HUES64 (cell line): ENCODE measurements around the gene ARID3A.

ENCODE experiments used
- H3K27ac ChIP-seq: 2 replicates; pipeline ENCODE4 v1.7.0; 2013; ENCODE audit warnings: low read depth, low read length, inconsistent platforms
- H3K27me3 ChIP-seq: 2 replicates; pipeline ENCODE4 v1.6.1; 2013; ENCODE audit warnings: mild to moderate bottlenecking, low read length; ENCODE audit not compliant: insufficient read depth
- H3K36me3 ChIP-seq: 2 replicates; pipeline ENCODE4 v1.6.1; 2013; ENCODE audit warnings: mild to moderate bottlenecking, low read length; ENCODE audit not compliant: insufficient read depth
- H3K4me1 ChIP-seq: 2 replicates; pipeline ENCODE4 v1.6.1; 2013; ENCODE audit warnings: mild to moderate bottlenecking, low read length, moderate library complexity; ENCODE audit not compliant: insufficient read depth
- H3K4me3 ChIP-seq: 2 replicates; pipeline ENCODE4 v1.5.1; 2013; ENCODE audit warnings: mild to moderate bottlenecking, low read length, moderate library complexity
- H3K9ac ChIP-seq: 2 replicates; pipeline ENCODE4 v1.6.1; 2013; ENCODE audit warnings: mild to moderate bottlenecking, low read depth, low read length
- H3K9me3 ChIP-seq: 2 replicates; pipeline ENCODE4 v1.6.1; 2013; ENCODE audit warnings: low read depth, low read length; ENCODE audit not compliant: insufficient read depth
- WGBS: fragments of 150-250, 120-280 bp; methylation state at CpG from one replicate; pipeline ENCODE4 v1.1.7; 2013; ENCODE audit warnings: missing lambda C conversion rate; 5-methylcytosine and 5-hydroxymethylcytosine counted together

Gene ARID3A

GRCh38 chr19:927351-927779 is 1.5 kb downstream of the ARID3A start:
- 4% methylated on average over 7 of the region's 15 CpGs for WGBS
- H3K9ac ChIP-seq = no peak overlapping the region
- peaks cover 5% of the 10 kb centered on the region for H3K4me1 ChIP-seq
- peaks cover 21% of the 10 kb centered on the region for H3K36me3 ChIP-seq
- no peaks in the 10 kb centered on the region for H3K9me3 ChIP-seq
- peak overlapping the region; percentile 80 for H3K27ac ChIP-seq
- H3K4me3 ChIP-seq = peak overlapping the region; percentile 88
- no peaks in the 10 kb centered on the region for H3K27me3 ChIP-seq

GRCh38 chr19:927780-928401 is 2.1 kb downstream of the ARID3A start:
- Histone ChIP-seq H3K9ac (no peak overlapping the region), H3K27ac (peak overlapping the region; percentile 80), H3K4me1 (peaks cover 5% of the 10 kb centered on the region), H3K36me3 (peaks cover 26% of the 10 kb centered on the region), H3K9me3 (no peaks in the 10 kb centered on the region), H3K27me3 (no peaks in the 10 kb centered on the region), H3K4me3 (peak overlapping the region; percentile 88)
- WGBS = 57% methylated on average over 12 of the region's 12 CpGs

GRCh38 chr19:928471-929202 is 2.8 kb downstream of the ARID3A start:
- H3K27ac ChIP-seq = peak overlapping the region; percentile 80; the same call in 1 of the 2 replicates
- peaks cover 26% of the 10 kb centered on the region for H3K36me3 ChIP-seq
- no peaks in the 10 kb centered on the region for H3K9me3 ChIP-seq

DNA sequence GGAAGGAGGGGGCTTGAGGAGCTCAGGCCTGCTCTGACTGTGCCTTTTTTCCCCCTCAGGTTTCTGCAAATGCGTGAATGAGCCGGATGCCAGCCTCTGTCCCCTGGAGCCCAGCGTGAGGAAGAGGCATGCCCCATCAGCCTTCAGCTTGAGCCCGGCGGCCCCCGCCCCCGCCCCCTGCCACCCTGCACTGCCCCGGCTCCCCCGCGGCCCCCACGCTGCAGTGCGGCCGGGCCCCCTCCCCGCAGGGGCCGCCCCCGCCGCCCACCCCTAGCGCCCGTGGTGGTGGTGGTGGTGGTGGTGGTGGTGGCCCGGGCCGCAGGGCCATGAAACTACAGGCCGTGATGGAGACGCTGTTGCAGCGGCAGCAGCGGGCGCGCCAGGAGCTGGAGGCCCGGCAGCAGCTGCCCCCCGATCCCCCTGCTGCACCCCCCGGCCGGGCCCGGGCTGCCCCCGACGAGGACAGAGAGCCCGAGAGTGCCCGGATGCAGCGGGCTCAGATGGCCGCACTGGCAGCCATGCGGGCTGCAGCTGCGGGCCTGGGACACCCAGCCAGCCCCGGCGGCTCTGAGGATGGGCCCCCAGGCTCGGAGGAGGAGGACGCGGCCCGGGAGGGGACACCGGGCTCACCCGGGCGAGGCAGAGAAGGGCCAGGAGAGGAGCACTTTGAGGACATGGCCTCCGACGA is 3.5 kb downstream of the ARID3A start:
- WGBS = 95% methylated on average over 51 of the region's 51 CpGs

More at GRCh38 chr19:928471-929202, 2.8 kb downstream of the ARID3A start:
- WGBS = 85% methylated on average over 18 of the region's 18 CpGs
- Histone ChIP-seq H3K9ac (no peak overlapping the region), H3K27me3 (no peaks in the 10 kb centered on the region), H3K4me3 (no peak overlapping the region), H3K4me1 (peaks cover 5% of the 10 kb centered on the region)

DNA sequence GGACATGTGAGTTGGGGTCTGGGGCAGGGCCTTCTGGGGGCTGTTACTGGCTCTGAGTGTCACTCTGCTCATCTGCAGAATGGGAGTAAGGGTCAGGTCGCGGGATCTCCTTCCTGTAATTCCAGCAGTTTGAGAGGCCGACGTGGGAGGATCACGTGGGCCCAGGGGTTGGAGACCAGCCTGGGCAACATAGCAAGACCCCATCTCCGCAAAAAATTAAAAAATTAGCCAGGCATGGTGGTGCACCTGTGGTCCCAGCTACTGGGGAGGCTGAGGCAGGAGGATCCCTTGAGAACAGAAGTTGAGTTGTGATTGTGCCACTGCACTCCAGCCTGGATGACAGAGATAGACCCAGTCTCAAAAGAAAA is 4.0 kb downstream of the ARID3A start:
- 95% methylated on average over 6 of the region's 6 CpGs for WGBS
- no peaks in the 10 kb centered on the region for H3K9me3 ChIP-seq
- H3K4me3 ChIP-seq = no peak overlapping the region
- no peak overlapping the region for H3K27ac ChIP-seq
- H3K27me3 ChIP-seq = no peaks in the 10 kb centered on the region
- H3K36me3 ChIP-seq = peaks cover 26% of the 10 kb centered on the region
- H3K9ac ChIP-seq = no peak overlapping the region
- peaks cover 5% of the 10 kb centered on the region for H3K4me1 ChIP-seq

More for the DNA sequence above, 3.5 kb downstream of the ARID3A start:
- H3K27ac ChIP-seq = no peak overlapping the region
- no peaks in the 10 kb centered on the region for H3K27me3 ChIP-seq
- no peak overlapping the region for H3K4me3 ChIP-seq
- H3K9ac ChIP-seq = no peak overlapping the region
- no peaks in the 10 kb centered on the region for H3K9me3 ChIP-seq
- peaks cover 5% of the 10 kb centered on the region for H3K4me1 ChIP-seq
- peaks cover 26% of the 10 kb centered on the region for H3K36me3 ChIP-seq

DNA sequence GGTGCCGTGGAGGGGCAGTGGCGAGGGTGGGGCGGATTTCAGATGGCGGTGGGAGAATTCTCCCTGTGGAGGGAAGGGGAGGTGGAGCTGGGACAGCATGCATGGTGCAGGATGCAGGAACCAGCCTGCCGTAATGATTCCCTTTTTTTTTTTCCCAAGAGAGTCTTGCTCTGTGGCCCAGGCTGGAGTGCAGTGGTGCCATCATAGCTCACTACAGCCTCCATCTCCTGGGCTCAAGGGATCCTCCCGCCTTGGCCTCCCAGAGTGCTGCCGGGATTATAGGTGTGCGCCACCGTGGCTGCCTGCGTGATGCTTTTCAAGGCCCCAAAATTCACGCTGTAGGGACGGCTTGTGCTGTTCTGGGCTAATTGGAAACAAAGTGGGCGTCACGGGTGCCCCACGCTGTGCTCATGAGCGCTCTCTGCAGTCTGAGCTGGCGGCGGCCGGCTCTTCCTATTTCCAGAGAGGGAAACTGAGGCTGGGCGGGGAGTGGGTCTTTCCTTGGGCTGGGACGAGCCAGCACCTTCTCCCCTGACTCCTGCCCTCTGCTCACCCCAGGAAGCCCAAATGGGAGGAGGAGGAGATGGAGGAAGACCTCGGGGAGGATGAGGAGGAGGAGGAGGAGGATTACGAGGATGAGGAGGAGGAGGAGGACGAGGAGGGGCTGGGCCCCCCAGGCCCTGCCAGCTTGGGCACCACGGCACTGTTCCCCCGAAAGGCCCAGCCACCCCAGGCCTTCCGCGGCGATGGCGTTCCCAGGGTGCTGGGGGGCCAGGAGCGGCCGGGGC is 6.2 kb downstream of the ARID3A start:
- Histone ChIP-seq H3K27ac (no peak overlapping the region), H3K9ac (no peak overlapping the region), H3K36me3 (peaks cover 31% of the 10 kb centered on the region), H3K4me1 (peaks cover 5% of the 10 kb centered on the region), H3K4me3 (no peak overlapping the region), H3K9me3 (no peaks in the 10 kb centered on the region), H3K27me3 (no peaks in the 10 kb centered on the region)
- WGBS = 91% methylated on average over 31 of the region's 32 CpGs

DNA sequence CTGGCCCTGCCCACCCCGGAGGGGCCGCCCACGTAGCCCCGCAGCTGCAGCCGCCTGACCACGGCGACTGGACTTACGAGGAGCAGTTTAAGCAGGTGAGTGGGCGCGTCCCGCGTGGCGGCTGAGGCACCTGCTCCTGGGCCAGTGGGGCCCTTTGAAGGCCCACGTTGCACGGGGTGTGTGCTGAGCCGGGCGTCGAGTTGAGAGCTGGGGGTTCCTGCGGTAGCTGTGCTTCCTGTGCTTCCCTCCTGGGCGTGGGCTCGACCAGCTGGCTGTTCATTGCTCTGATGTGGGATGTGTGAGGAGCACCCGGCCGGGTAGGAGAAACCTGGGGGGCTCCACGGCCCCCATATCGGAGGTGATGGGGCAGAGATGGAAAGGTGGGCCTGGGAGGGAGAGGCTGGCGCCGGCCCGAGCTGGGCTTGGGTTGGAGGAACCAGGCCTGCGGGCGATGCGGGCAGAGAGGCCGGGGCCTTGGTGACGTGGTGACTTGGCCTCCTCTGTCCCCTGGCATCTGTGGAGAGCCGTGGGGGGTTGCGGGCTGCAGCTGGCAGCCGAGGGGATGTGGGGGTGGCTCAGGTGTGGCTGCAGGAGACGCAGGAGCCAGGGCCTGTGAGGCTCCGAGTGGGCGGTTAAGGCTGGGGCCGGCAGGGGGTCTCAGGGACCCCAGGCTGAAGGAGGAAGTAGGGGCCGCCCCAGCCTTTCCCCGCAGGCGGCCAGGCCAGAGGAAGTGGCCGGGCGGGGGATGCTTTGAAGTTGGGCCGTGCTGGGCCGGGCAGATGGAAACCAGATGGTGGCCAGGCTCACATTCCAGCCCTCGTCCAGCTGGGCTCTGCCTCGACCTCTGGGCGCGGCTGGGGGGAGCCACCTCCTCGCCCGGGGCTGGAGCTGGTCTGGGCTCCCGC is 7.1 kb downstream of the ARID3A start:
- H3K27me3 ChIP-seq = no peaks in the 10 kb centered on the region
- no peak overlapping the region for H3K4me3 ChIP-seq
- peak overlapping the region; percentile 46 for H3K27ac ChIP-seq
- H3K36me3 ChIP-seq = peaks cover 36% of the 10 kb centered on the region
- H3K4me1 ChIP-seq = peaks cover 1% of the 10 kb centered on the region
- H3K9ac ChIP-seq = 0 out of 2 replicates have a peak overlapping the region, but pooled peaks have one; percentile 20
- whole genome bisulfite sequencing = 57% methylated on average over 54 of the region's 54 CpGs
- H3K9me3 ChIP-seq = no peaks in the 10 kb centered on the region

DNA sequence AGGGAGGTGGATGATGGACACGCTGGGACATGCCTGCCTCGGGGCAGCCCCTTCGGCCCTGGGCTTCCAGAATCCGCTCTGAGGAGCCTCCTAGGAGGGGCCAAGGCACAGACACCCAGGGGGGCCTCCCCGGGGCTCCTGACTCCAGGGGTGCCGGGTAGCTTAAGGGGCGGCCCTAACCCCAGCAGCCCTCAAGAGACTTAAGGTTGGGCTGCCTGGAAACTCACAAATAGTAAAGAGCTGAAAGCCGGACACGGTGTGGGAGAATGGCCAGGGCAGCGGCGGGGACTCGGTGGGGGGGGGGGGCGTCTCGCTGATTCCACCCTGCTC is 7.7 kb downstream of the ARID3A start:
- WGBS = 70% methylated on average over 12 of the region's 14 CpGs
- H3K36me3 ChIP-seq = peaks cover 42% of the 10 kb centered on the region
- no peaks in the 10 kb centered on the region for H3K27me3 ChIP-seq
- no peaks in the 10 kb centered on the region; the same call in none of the 2 replicates for H3K4me1 ChIP-seq
- H3K4me3 ChIP-seq = no peak overlapping the region
- H3K9me3 ChIP-seq = no peaks in the 10 kb centered on the region
- peak overlapping the region; percentile 41; the same call in 1 of the 2 replicates for H3K27ac ChIP-seq
- no peak overlapping the region for H3K9ac ChIP-seq

- no peaks in the 10 kb centered on the region for H3K27me3 ChIP-seq
- no peaks in the 10 kb centered on the region for H3K9me3 ChIP-seq
- H3K36me3 ChIP-seq = peaks cover 44% of the 10 kb centered on the region
- no peaks in the 10 kb centered on the region; the same call in 1 of the 2 replicates for H3K4me1 ChIP-seq
- H3K4me3 ChIP-seq = no peak overlapping the region
- WGBS = 93% methylated on average over 29 of the region's 29 CpGs
- H3K9ac ChIP-seq = no peak overlapping the region
- H3K27ac ChIP-seq = no peak overlapping the region
These were observed 8.5 kb downstream of the ARID3A start for GRCh38 chr19:934197-934840.
